GM12878 (cell line): Measurements from ENCODE around the gene PPP2R2D. TPM values are rescaled to one million over a fixed set of nuclear protein-coding genes. Genes with fewer than 3 reads are reported as not detected.

ENCODE experiments used
- ATAC-seq: fragments of 200-7000 bp; cut with Tn5 transposase; 3 replicates; pipeline ENCODE4 v1.9.1; 2020; ENCODE audit warnings: mild to moderate bottlenecking, moderate library complexity
- BruUV-seq: library from RNA; stranded (reverse); fragments of 400-500 nt; replicated peaks from 2 replicates; lab custom pipeline; 2021; lab: Mats Ljungman, UMichigan
- CTCF ChIA-PET: fragments of 300-600 bp; sonication (Branson Sonifier 250); formaldehyde crosslinking; extraction: SDS; loops from one replicate; lab custom pipeline; 2021; ENCODE audit warnings: inconsistent platforms; lab: Yijun Ruan, JAX
- POLR2A ChIA-PET: fragments of 350-600 bp; formaldehyde crosslinking; extraction: SDS; loops from one replicate; lab custom pipeline; 2021; ENCODE audit warnings: inconsistent platforms; lab: Charles Lee
- RAD21 ChIA-PET: fragments of 300-600 bp; sonication (Branson Sonifier 250); formaldehyde crosslinking; loops from one replicate; lab custom pipeline; 2023; ENCODE audit warnings: antibody characterized with exemption; ENCODE audit not compliant: unreplicated experiment; lab: Charles Lee
- SMC1A ChIA-PET: fragments of 300-600 bp; sonication (Branson Sonifier 250); formaldehyde crosslinking; loops from one replicate; lab custom pipeline; 2023; ENCODE audit not compliant: unreplicated experiment, uncharacterized antibody; lab: Charles Lee
- DNase-seq: peaks from one replicate; pipeline ENCODE4 v3.0.0-alpha.2; 2011; ENCODE audit warnings: low read depth, low spot score
- FAIRE-seq: peaks from 3 replicates; lab custom pipeline; 2011; peaks lifted over from hg19 to GRCh38; lab: Jason Lieb, UNC
- H2AFZ ChIP-seq: 2 replicates; pipeline ENCODE4 v1.6.0; 2011; ENCODE audit warnings: low read depth, low read length, control low read depth; ENCODE audit not compliant: control insufficient read depth
- H3K27ac ChIP-seq: 2 replicates; pipeline ENCODE4 v1.5.1; 2011; ENCODE audit warnings: control low read depth; ENCODE audit not compliant: control insufficient read depth, insufficient read depth
- H3K27me3 ChIP-seq, 2 experiments: replicated peaks in 1 of 2; 2 replicates each; pipeline versions ENCODE4 v1.6.0 to v1.6.1; 2011; ENCODE audit warnings: low read length in 1 of 2; ENCODE audit not compliant: control insufficient read depth in 2 of 2, insufficient read depth in 2 of 2
- H3K36me3 ChIP-seq, 2 experiments: 2 replicates each; pipeline ENCODE4 v1.5.1; 2011; ENCODE audit warnings: low read length in 1 of 2; ENCODE audit not compliant: control insufficient read depth in 2 of 2, insufficient read depth in 2 of 2
- H3K4me1 ChIP-seq: 2 replicates; pipeline ENCODE4 v1.6.1; 2011; ENCODE audit warnings: mild to moderate bottlenecking, low read length, moderate library complexity, mixed read lengths; ENCODE audit not compliant: control insufficient read depth, insufficient read depth
- H3K4me2 ChIP-seq: 2 replicates; pipeline ENCODE4 v1.6.0; 2011; ENCODE audit warnings: control low read depth; ENCODE audit not compliant: control insufficient read depth, insufficient read depth
- H3K4me3 ChIP-seq: fragments of 200-600 bp; sonication (generic); 2 replicates; pipeline ENCODE4 v1.5.1; 2016
- H3K79me2 ChIP-seq: 2 replicates; pipeline ENCODE4 v1.6.0; 2011; ENCODE audit warnings: low read length; ENCODE audit not compliant: control insufficient read depth, insufficient read depth
- H3K9ac ChIP-seq: 2 replicates; pipeline ENCODE4 v1.8.0; 2011; ENCODE audit warnings: low read length, control low read depth, mixed read lengths; ENCODE audit not compliant: control insufficient read depth, insufficient read depth
- H3K9me3 ChIP-seq: replicated peaks from 3 replicates; pipeline ENCODE4 v1.5.1; 2011; ENCODE audit warnings: mild to moderate bottlenecking, low read length; ENCODE audit not compliant: control insufficient read depth, insufficient read depth
- H4K20me1 ChIP-seq: 2 replicates; pipeline ENCODE4 v1.6.0; 2011; ENCODE audit not compliant: control insufficient read depth, insufficient read depth
- CUX1 ChIP-seq: IDR thresholded peaks from 2 replicates; pipeline ENCODE4 v1.6.1; 2012; ENCODE audit warnings: improper control_type of control experiment, low read depth, low read length; ENCODE audit not compliant: insufficient replicate concordance
- GABPA ChIP-seq: IDR thresholded peaks from 2 replicates; pipeline ENCODE4 v1.6.1; 2014; ENCODE audit warnings: antibody characterized with exemption, low read depth, mild to moderate bottlenecking, inconsistent platforms
- HCFC1 ChIP-seq: fragments of 150-350 bp; IDR thresholded peaks from 2 replicates; pipeline ENCODE4 v1.6.1; 2014; ENCODE audit warnings: low read length
- IRF5 ChIP-seq: fragments of 450-650 bp; IDR thresholded peaks from 2 replicates; pipeline ENCODE4 v1.6.1; 2017; ENCODE audit warnings: borderline replicate concordance
- KDM1A ChIP-seq: fragments of 200-600 bp; sonication (generic); IDR thresholded peaks from 2 replicates; pipeline ENCODE4 v1.6.1; 2016; ENCODE audit warnings: borderline replicate concordance
- MEF2B ChIP-seq: fragments of 450-650 bp; IDR thresholded peaks from 2 replicates; pipeline ENCODE4 v1.6.1; 2018; ENCODE audit warnings: mild to moderate bottlenecking, moderate library complexity; ENCODE audit not compliant: partially characterized antibody, poor library complexity, severe bottlenecking
- MYC ChIP-seq: IDR thresholded peaks from 2 replicates; pipeline ENCODE4 v1.6.1; 2011; ENCODE audit warnings: mild to moderate bottlenecking, low read length, moderate library complexity, inconsistent platforms; ENCODE audit not compliant: insufficient read depth, insufficient replicate concordance, insufficient read length, severe bottlenecking
- PKNOX1 ChIP-seq: fragments of 450-650 bp; IDR thresholded peaks from 2 replicates; pipeline ENCODE4 v1.6.1; 2016; ENCODE audit warnings: mild to moderate bottlenecking
- RAD51 ChIP-seq: fragments of 450-650 bp; IDR thresholded peaks from 2 replicates; pipeline ENCODE4 v1.6.1; 2016; ENCODE audit warnings: moderate library complexity, mild to moderate bottlenecking, inconsistent platforms
- RUNX3 ChIP-seq: IDR thresholded peaks from 2 replicates; pipeline ENCODE4 v1.6.1; 2012; ENCODE audit warnings: low read length, inconsistent platforms
- TCF12 ChIP-seq: IDR thresholded peaks from 2 replicates; pipeline ENCODE4 v1.6.1; 2011; ENCODE audit warnings: low read depth, mild to moderate bottlenecking, low read length
- USF2 ChIP-seq: IDR thresholded peaks from 2 replicates; pipeline ENCODE4 v1.6.1; 2011; ENCODE audit warnings: low read depth, low read length, improper control_type of control experiment, borderline replicate concordance
- WGBS: methylation state at CpG from one replicate; pipeline ENCODE4 v1.1.6; 2016; ENCODE audit warnings: low lambda C conversion rate; ENCODE audit not compliant: insufficient replicate concordance, insufficient coverage; ENCODE audit errors: missing lambda C conversion rate; 5-methylcytosine and 5-hydroxymethylcytosine counted together
- in situ Hi-C: fragments of 300-500 bp; cut with MboI; formaldehyde crosslinking; loops from 9 replicates; pipeline ENCODE4 v1.14.3; 2018; ENCODE audit warnings: mixed read lengths
- intact Hi-C: fragments of 100-400 bp; cut with micrococcal nuclease; formaldehyde crosslinking; loops from one replicate; pipeline ENCODE4 v1.14.2; 2022; ENCODE audit not compliant: unreplicated experiment
- polyA plus RNA-seq, 11 experiments: library from polyadenylated mRNA; depleted of rRNA in 4 of 11; unstranded in 6 of 11; stranded (reverse) in 5 of 11; fragments of >200 nt; fragmentation: Nextera tagmentation in 4 of 11; fragmentation: Illumina TruSeq in 1 of 11; extraction: Ambion mirVana in 4 of 11; extraction: Trizol in 1 of 11; gene quantifications; 1 replicate in 1 of 11; 2 replicates in 10 of 11; pipeline versions ENCODE4 v1.2.1 to v1.2.3, GENCODE V29; 2011 to 2016; ENCODE audit warnings: inconsistent platforms in 2 of 11, missing spikeins in 2 of 11, low read depth in 1 of 11
- total RNA-seq, 4 experiments: library from RNA; depleted of rRNA in 3 of 4; stranded (reverse); fragments of >200 nt in 3 of 4; fragmentation: Illumina TruSeq in 1 of 4; extraction: Trizol in 1 of 4; gene quantifications; 2 replicates each; pipeline versions ENCODE4 v1.2.1 to v1.2.3, GENCODE V29; 2013 to 2021

Gene PPP2R2D
- total and polyA plus RNA-seq, 10 of the 15 experiments (the other 5 are each of a cell fraction or from before 2014, with no cell fraction given): 2.8 to 41.9 (median 21.8) TPM

GRCh38 chr10:131856441-131857094 lies 44.2 kb upstream of the PPP2R2D start:
- Histone ChIP-seq H3K4me3 (no peak overlapping the region), H3K4me2 (no peak overlapping the region), H3K27ac (no peak overlapping the region), H3K36me3 (no peaks in the 10 kb centered on the region), H2AFZ (no peak overlapping the region), H3K4me1 (no peaks in the 10 kb centered on the region), H3K27me3 (no peaks in the 10 kb centered on the region), H3K79me2 (no peaks in the 10 kb centered on the region), H3K9ac (no peak overlapping the region), H4K20me1 (no peaks in the 10 kb centered on the region), H3K9me3 (no peaks in the 10 kb centered on the region)
- POLR2A ChIA-PET: no interaction called here
- DNase-seq: no peak
- CTCF ChIA-PET: no interaction called here
- WGBS: 38% methylated on average over 16 of the region's 18 CpGs
- no TSS peak for BruUV-seq
- RAD21 ChIA-PET: no interaction called here
- TF ChIP-seq MYC: no peak
- no peak for TF ChIP-seq HCFC1
- no peak for TF ChIP-seq RAD51
- TF ChIP-seq TCF12: no peak
- TF ChIP-seq KDM1A: no peak
- TF ChIP-seq USF2: no peak
- no peak for TF ChIP-seq IRF5
- TF ChIP-seq RUNX3: no peak
- no peak for TF ChIP-seq PKNOX1
- TF ChIP-seq GABPA: no peak
- TF ChIP-seq MEF2B: no peak
- no peak for TF ChIP-seq CUX1
- intact Hi-C loops: no loop called here
- FAIRE-seq: no peak
- SMC1A ChIA-PET: no interaction called here
- in situ Hi-C loops: no loop called here
- ATAC-seq: no peak
